Adrenal gland (tissue), 5 donors: ENCODE data around the gene ATP6V1C2.

ENCODE experiments used
- CTCF ChIP-seq, 6 experiments: fragments of 450-650 bp in 4 of 6; fragments of 200-600 bp in 2 of 6; sonication (generic) in 1 of 6; IDR thresholded peaks; 1 replicate in 5 of 6; 2 replicates in 1 of 6; pipeline versions ENCODE4 v1.5.1 to v1.8.0; 2016 to 2021; ENCODE audit warnings: antibody characterized with exemption in 6 of 6, mild to moderate bottlenecking in 2 of 6, moderate library complexity in 1 of 6
- POLR2A ChIP-seq, 2 donors: fragments of 450-650 bp; IDR thresholded peaks; one replicate each; pipeline ENCODE4 v1.6.1; 2017; ENCODE audit warnings: antibody characterized with exemption in 2 of 2, mild to moderate bottlenecking in 2 of 2, moderate library complexity in 1 of 2
- donor health status: DM: no; HTN: no; CAD: no.

GRCh38 chr2:10688921-10689807 lies 32.3 kb upstream of the ATP6V1C2 start:
- no peak for TF ChIP-seq CTCF (IDR thresholded peaks at IDR 0.05)
- no peak for TF ChIP-seq POLR2A (IDR thresholded peaks at IDR 0.05)
